VCaP (cell line): ENCODE measurements around the gene TNS3.

Experiments used
- H3K27ac ChIP-seq: fragments of 450-650 bp; 2 replicates; pipeline ENCODE4 v1.5.1; 2017
- TF ChIP-seq, protein P1 (sequence below): fragments of 450-650 bp; conservative IDR thresholded peaks from 2 replicates; pipeline ENCODE4 v1.5.1; 2017; ENCODE audit warnings: mild to moderate bottlenecking, moderate library complexity

The TNS3 gene

DNA sequence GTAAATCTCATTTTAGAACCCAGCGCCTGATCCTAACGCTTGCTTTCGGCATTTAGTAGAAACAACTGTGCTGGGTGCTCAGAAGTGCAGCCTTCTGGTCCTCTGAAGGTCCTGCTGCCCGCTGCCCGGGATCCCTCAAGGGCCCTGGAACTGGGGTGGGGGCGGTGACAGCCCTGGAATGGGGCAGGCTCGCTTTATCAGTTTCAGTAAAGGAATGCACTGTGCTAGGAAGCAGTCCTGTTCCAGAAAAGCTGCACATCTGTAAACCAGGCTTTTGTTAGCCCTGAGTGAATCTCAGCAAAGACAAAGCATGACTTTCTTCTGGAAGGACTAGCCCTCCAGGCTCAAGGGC, 254.6 kb downstream of the TNS3 start:
- no peak overlapping the region for H3K27ac ChIP-seq

DNA sequence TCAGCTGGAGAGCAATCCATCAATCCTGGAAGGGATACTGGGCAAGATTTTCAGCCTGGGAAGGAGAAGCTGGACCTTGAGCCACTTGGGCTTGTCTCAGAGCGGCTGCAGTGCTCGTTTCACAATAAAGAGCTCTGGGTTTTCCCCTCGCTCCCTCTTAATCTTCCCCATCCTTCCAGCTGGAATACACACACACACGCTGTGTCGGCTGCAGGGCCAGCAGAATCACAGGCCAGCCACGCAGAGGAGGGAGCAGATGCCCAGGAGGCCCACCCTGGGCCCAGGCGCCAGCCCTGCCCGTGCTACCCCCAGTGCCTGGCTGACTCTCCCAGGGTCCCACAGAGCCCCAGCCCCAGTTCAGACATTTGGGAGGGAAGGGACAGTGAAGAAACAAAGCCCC, 255.1 kb downstream of the TNS3 start:
- H3K27ac ChIP-seq = no peak overlapping the region
- TF ChIP-seq, protein P1, sequence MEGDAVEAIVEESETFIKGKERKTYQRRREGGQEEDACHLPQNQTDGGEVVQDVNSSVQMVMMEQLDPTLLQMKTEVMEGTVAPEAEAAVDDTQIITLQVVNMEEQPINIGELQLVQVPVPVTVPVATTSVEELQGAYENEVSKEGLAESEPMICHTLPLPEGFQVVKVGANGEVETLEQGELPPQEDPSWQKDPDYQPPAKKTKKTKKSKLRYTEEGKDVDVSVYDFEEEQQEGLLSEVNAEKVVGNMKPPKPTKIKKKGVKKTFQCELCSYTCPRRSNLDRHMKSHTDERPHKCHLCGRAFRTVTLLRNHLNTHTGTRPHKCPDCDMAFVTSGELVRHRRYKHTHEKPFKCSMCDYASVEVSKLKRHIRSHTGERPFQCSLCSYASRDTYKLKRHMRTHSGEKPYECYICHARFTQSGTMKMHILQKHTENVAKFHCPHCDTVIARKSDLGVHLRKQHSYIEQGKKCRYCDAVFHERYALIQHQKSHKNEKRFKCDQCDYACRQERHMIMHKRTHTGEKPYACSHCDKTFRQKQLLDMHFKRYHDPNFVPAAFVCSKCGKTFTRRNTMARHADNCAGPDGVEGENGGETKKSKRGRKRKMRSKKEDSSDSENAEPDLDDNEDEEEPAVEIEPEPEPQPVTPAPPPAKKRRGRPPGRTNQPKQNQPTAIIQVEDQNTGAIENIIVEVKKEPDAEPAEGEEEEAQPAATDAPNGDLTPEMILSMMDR = no peak

More for the DNA sequence above, 254.6 kb downstream of the TNS3 start:
- TF ChIP-seq, protein P1 = no peak

DNA sequence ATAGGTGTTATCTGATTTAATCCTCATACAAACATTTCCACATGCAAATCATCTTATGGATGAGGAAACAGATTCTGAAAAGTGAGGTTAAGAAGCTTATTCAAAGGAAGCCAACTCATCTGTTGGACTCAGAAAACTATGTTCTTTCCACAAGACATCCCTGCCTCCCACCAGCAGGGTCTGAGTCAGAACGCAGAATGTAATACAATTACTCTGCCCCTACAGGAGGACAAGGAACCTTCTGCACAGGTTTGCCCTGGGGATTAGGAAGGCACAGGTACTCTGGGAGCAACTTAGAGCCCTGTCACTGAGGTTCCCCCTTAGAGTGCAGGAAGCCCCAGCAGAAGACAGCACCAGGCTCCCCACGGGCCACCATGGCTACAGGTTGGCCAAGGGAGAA, 255.7 kb downstream of the TNS3 start:
- H3K27ac ChIP-seq = no peak overlapping the region
- TF ChIP-seq, protein P1 = no peak

DNA sequence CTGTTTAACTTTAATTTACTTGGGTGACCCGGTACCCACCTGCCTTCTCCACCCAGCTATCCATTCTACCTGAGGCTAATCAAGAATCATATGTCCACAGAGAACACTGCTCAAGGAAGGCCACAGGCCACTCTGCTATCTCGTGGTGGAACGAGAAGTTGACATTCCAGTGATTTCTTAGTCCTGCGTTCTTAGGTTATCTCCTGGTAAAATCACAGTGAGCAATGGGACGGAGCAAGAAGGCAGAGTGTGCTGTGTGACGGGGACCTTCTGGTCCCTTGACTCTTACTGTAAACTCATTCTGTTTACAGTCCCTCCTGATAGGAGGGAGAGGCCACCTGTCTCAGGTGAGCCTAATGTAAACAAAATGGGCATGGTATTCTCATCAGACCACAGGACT, 256.6 kb downstream of the TNS3 start:
- TF ChIP-seq, protein P1 = no peak

DNA sequence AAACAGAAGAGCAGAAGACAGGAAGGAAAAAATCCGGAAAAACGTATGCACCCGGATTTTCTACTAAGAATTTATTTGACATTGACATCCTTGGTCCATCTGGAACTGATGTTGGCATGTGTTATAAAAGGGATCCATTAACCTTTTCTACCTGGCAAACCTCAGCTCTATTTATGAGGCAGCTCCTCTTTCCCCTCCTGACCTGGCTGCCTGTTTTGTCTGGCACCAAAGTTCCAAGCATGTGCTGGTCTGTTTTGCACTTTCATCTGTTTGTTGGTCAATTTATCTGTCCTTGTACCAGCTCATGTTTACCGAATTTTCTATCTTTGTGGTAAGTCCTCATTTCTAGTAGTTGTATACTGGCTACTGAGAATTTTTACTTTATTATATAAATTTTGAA, 258.0 kb downstream of the TNS3 start:
- H3K27ac ChIP-seq = no peak overlapping the region
- TF ChIP-seq, protein P1 = no peak

More for the DNA sequence above, 256.6 kb downstream of the TNS3 start:
- no peak overlapping the region for H3K27ac ChIP-seq

DNA sequence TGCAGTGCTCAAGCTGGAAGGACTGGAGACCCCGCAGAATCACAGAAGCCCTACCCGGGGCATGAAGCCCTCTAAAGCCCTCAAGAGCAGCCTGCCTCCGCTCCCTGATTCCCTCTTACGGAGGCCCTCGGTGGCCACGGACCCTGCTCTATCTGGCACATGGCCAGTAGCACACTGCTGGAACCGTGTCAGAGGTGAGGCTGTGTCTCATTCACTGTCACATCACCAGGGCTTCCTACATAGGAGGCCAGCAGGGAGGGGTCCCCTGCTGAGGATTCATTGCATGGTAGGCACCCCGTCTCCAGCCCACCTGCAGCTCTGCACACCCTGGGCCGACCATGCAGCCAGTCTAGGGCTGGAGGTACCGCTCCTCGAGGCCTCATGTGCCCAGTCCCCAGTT, 259.2 kb downstream of the TNS3 start:
- TF ChIP-seq, protein P1 = no peak
- H3K27ac ChIP-seq = no peak overlapping the region

DNA sequence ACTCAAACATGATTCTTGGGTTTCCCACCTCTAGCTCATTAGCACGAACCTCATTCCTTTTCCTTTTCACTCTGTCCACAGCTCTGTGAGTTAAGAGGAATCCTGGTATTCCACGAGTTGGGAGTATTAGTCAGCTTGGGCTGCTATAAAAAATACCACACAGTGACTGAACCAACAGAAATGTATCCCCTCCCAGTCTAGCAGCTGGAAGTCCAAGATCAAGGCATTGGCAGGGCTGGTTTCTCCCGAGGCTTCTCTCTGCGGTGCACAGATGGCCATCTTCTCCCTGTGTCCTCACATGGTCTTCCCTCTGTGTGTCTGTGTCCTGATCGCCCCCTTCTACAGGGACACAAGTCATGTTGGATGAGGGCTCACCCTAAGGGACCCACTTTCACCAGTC, 261.6 kb downstream of the TNS3 start:
- TF ChIP-seq, protein P1 = no peak

More for the DNA sequence above, 261.6 kb downstream of the TNS3 start:
- no peak overlapping the region for H3K27ac ChIP-seq
